Stimulated activated CD8-positive, alpha-beta memory T cell treated with anti-CD3 and anti-CD28 coated beads, Interleukin-7, amount 100 ng/mL, for 48 hours (primary cell): ENCODE data around the gene PER3.
A peak's percentile ranks its signal among the peaks of the same experiment; 100 is the strongest.

ENCODE experiments used
- DNase-seq, 2 donors: peaks; one replicate each; pipeline ENCODE4 v3.0.0-alpha.2; 2020; ENCODE audit warnings: low read depth in 1 of 2; ENCODE audit errors: extremely low read depth in 1 of 2

The PER3 gene

DNA sequence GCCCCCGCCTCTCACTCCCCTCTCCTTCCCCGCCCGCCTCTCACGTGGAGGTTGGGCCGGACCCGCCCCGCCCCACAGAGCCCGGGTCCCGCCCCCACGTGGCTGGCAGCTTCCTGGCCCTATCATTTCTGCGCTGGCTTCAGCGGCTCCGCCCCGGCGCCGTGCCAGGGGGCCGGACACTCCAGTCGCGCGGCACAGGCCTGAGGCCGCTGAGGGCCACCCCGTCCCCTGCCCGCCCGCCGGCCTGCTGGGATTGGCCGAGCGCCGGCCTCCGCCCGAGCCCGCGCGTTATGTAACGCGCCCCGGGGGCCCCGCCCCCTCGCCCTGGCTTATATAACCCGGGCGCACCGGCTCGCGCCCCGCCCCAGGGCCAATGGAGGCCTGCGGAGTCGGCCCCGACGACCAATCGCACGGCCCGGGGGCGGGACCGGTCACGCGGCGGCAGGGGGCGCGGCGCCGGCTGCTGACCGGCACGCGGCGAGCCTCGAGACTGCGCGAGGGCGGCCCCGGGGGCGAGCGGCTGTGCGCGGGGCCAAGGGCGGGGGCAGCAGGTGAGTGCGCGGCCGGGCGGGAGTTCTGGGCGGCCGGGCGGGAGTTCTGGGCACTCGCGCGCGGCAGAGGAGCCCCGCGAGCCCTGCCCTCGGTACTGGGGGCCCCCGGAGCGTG, at the start of gene PER3:
TSS of gene PER3 (plus strand) at position 466 of the 666 bp plus-strand sequence. CDS start 587 bp downstream, outside the sequence.
- peak; percentile 76 to 77 for DNase-seq

DNA sequence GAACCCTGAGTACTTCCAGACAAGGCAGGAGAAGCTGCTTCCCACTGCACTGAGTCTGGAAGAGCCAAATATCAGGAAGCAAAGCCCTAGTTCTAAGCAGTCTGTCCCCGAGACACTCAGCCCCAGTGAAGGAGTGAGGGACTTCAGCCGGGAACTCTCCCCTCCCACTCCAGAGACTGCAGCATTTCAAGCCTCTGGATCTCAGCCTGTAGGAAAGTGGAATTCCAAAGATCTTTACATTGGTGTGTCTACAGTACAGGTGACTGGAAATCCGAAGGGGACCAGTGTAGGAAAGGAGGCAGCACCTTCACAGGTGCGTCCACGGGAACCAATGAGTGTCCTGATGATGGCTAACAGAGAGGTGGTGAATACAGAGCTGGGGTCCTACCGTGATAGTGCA, 46.0 kb upstream of the PER3 start:
- DNase-seq: no peak

DNA sequence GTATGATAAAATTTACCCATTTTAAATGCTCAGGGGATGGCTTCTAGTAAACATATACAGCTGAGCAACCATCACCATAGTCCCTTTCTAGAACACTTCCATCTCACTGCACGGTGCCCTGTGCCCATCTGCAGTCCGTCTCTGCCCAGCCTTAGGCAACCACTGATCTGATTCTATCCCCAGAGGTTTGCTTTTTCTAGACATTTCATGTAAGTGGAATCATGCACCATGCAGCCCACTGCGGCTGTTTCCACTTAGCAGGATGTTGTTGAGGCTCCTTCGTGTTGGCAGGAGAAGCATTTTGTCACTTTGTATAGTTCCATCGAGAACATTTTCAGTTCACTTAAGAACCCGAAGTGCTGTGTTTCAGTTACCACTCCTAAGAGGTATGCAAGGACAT, 40.7 kb upstream of the PER3 start:
- no peak for DNase-seq

DNA sequence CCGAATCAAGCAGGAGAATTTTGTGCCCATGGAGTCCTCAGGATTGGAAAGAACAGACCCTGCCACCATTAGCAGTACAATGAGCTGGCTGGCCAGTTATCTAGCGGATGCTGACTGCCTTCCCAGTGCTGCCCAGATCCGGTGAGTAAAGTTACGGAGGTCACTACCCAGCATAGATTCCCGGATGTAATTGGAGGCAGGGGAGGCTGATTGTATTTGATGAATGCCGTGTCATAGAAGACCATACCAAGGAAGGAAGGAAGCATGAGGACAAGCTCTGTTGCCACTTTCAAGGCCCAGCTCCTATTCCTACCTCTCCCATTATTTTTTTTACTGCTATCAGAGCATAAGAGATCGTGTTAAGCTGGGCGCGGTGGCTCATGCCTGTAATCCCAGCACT, 39.2 kb upstream of the PER3 start:
- no peak for DNase-seq

DNA sequence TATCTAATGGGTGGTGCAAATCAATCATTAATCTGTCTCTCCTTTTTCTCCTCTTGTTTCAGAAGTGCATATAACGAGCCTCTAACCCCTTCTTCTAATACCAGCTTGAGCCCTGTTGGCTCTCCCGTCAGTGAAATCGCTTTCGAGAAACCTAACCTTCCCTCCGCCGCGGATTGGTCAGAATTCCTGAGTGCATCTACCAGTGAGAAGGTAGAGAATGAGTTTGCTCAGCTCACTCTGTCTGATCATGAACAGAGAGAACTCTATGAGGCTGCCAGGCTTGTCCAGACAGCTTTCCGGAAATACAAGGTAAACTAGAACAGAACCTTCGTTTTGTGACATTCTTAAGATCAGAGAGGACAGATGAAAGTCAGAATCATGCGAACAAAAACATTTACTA, 38.3 kb upstream of the PER3 start:
- no peak for DNase-seq

DNA sequence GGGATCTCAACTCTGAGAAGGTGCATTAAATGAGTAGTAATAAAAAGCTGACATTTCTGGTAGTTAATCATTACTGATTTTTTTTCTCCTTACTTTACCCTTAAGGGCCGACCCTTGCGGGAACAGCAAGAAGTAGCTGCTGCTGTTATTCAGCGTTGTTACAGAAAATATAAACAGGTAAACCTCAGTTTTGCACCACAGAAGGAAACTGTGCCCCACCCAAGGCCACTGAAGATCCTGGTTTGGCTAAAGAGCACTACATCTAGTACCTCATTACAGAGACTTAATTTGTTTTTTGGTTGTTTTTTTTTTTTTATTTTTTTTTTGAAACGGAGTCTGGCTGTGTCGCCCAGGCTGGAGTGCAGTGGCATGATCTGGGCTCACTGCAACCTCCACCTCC, 36.5 kb upstream of the PER3 start:
- no peak for DNase-seq

DNA sequence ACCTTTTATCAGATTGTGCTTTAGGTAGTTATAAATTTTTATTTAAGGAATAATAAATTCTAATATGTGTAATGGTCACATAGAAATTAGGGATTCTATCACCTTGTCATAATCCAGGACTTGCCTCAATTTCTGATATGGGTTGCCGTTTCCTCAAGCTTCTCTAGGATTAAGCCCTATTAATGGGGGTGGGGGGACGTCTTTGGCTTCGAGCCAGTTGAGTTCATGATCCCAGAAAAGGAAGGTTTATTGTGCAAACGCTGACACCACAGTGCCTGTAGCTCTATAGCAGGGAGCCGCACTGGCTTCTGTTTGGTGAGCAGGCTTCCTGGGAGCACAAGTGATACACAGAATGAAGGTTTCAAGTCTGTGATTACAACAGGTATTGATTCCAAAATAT, 35.0 kb upstream of the PER3 start:
- DNase-seq: no peak

DNA sequence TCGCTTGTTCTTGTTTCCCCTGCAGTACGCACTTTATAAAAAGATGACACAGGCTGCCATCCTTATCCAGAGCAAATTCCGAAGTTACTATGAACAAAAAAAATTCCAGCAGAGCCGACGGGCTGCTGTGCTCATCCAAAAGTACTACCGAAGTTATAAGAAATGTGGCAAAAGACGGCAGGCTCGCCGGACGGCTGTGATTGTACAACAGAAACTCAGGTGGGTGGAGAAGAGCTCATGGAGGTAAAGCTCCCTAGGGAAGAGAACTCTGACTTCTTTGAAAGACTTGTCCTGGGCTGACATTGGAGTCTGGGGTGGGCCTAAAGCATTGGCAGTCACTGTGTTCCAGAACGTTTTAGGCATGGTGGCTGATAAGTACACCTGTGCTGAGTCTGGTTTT, 32.9 kb upstream of the PER3 start:
- no peak for DNase-seq

DNA sequence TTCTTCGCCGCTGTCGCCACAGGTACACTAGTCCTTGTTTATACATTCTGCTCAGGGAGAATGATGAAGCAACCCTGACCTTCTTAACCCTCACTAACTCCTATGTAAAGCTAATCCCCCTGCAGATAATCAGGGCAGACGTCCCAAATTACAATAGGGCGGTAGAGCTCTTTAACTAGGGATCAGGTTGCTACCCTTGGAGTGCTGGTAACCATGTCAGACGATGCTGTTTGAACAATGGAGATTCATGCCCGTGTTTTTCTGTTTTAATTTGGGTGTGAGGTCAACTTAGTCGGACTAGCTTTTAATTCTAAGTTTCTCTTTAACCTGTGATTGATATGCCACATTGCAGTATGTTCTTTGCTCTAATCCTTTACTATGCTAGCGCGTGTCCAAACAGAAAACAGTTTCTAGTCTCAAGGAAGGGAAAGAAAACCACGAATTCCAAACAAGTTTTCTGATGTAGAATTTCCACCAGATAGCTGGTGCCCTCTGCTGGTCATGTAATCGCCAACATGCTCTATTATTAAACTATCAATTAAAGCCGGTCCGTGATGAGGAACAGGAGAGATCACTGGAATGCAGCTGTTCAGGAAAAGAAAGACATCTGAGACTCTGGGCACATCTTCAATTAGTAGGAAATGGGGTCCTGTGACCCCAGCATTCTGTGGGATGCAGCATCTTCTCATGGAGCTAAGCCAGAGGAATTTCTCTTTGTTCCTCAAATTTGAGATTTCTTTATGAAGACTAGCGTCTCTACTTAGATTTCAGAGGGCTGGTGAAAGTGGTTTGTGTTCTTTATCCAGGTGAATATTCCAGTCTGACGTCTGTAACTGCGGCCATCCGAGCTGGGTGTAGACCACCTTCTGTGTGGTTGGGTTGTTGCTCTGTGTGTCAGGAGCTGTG, 31.3 kb upstream of the PER3 start:
- no peak for DNase-seq

DNA sequence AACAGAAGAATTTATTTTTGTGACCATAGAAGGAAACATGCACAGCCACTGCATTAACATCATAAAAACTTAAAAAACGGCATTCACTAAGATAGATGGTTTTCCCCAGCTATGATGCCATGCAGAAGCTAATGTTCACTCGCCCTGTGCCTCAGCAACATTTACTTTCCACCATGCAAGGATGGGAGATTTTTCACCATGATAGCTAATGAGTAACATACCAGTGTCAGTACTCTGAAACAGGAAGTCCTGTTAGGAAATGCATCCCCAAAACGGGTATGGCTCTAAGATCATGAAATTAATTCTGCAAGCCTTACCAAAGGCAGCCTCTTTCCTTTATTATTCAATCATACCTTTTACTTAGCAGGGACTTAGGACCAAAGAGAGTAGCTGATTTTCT, 30.4 kb upstream of the PER3 start:
- DNase-seq: no peak

DNA sequence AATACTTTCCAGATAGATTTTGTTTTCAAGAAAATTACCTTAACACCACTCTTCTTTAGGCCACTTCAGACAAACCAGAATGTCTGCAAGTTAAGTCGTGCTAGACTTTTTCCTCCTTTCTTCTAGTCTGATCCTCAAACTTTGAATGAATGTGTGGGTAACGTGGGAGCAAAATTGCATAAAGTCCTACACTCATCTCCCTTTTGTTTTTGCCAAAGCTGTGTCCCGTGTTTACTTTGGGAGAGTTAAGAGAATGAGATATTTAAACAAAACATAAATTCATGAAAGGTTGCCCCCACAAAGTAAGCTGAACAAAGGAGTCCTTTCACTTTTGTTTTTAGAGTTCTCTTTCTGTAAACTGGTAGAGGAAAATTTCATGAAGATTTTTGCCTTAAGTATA, 29.9 kb upstream of the PER3 start:
- no peak for DNase-seq

DNA sequence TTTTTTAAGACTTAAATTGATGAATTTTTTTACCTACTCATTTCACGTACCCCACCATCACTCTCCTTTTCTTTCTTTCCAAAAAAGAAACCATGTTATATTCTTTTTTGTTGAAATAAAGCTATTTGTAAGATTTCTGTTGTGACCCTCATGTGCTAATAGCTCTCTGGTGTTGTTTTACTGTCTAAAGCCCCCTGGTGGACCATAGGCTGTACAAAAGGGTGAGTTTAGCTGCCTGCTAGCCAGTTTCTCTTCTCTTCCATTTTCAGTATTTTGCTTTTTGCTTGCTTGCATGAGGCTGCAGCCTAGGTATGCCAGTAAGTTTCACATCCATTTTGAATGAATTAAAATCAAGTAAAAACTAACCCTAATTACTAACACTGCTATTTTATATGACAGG, 28.6 kb upstream of the PER3 start:
- DNase-seq: no peak

DNA sequence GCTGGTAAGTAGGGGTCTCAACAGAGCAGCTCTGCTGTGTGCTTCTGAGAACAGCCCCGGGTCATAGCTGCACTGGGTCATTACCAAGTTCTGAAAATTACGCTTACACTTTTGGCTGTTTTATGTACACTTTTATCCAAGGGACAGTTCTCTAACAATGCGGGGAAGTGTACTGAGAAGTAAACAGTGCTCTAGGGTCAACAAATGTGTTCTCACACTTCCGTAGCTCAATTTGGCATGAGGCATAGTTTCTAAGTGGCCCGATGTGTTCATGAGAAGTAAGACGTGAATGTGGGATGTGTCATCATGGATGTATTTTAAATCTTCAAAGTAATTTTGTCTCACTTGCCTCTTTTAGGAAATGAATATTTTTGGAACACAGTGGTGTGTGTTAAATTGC, 23.8 kb upstream of the PER3 start:
- no peak for DNase-seq

DNA sequence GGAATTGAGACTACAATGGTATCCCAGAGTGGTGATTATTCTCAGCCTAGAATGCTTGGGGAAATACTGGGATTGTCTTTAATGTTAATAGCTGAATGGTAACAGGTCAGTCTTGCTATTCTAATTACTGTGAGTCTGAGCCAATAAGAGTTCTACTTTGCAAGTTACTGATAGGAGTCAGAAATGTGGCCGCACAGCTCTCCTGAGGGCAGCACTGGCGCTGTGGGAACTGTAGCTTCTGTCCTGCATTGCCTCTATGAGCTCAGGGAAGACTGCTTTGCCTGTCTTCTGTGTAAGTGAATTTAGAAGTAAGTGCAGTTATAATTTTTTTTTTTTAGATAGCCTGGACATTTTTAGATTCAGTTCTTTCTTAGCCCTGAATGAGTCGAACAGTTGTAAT, 23.0 kb upstream of the PER3 start:
- DNase-seq: no peak

DNA sequence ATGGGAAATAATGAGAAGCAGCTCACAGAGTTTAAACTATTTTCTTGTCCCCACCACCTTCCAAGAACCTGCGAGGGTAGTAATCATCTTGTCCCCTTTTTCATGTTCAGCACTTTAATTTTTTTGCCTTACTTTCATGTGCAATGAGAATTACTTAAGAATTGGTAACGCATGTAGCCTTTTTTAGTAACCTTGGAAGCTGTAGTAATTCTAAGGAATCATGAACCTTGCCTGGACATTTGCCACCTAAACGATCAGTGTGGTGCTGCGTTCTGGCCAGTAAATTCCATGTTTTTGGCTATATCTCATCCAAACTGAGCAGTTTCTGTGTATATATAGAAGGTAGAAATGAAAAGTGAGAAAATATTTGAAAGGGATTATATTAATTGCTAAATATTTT, 16.9 kb upstream of the PER3 start:
- no peak for DNase-seq

DNA sequence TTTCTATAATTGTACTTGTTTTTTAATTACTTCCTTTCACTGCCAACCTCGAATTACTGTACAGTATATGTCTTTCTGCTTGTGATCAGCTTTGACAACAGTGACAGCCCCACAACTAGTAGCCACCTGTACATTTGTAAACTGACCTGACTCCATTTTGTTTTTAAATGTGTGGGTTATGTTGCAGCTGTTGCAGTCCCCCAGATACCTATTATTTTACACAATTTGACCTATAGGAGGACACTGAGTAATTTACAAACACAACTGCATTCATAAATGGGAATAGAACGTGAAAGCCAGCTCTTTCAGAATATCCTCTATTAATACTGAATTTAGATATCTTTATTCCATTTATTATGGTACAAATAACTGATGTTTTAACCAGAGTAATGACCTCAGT, 15.5 kb upstream of the PER3 start:
- no peak for DNase-seq

DNA sequence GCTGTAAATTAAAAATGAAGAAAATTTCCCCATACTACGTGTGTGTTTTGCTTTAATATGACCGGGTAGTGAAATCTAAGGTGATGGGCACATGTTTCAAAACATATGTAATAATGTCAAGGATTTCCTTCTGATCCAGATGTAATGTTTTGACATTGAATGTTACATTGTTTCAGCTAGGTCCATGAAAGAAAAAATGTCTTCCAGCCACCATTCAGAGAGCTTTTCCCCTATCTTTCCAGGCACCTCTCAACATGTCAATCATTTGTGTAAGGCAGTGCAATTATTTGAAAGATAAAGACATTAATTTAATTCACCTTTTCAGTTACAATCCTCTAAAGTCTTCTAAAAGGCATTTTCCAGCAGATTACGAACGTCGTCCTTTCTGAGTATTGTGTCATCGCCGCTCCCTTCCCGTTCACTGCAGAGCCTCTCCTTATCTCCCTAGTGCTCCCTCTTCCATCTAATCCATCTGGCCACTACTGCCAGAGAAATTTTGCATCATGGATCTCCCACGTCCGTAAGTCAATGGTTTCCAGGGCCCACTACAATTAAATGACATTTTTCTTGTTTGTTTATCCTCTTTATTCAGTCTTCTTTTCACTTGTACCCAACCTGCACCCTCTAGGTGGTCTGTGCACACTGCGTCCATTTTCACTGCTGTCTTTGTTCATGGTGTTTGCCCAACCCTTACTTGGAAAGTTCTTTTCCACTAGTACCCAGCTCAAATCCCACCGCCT, 14.2 kb upstream of the PER3 start:
- no peak for DNase-seq

DNA sequence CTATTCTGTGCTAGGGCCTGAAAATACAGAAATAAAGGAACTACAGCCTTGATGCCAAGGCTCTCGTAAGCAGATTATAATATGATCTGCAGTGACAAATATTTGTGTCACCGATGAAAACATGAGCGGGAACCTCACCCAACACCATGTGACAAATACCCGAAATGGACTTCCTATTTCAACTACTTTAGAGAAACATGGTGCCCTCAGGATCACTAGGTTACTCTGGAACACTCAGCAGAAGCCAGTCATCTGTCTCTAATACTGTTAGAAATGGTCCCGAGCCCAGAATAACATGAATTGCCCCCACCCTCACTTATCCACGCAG, 13.5 kb upstream of the PER3 start:
- DNase-seq: no peak

DNA sequence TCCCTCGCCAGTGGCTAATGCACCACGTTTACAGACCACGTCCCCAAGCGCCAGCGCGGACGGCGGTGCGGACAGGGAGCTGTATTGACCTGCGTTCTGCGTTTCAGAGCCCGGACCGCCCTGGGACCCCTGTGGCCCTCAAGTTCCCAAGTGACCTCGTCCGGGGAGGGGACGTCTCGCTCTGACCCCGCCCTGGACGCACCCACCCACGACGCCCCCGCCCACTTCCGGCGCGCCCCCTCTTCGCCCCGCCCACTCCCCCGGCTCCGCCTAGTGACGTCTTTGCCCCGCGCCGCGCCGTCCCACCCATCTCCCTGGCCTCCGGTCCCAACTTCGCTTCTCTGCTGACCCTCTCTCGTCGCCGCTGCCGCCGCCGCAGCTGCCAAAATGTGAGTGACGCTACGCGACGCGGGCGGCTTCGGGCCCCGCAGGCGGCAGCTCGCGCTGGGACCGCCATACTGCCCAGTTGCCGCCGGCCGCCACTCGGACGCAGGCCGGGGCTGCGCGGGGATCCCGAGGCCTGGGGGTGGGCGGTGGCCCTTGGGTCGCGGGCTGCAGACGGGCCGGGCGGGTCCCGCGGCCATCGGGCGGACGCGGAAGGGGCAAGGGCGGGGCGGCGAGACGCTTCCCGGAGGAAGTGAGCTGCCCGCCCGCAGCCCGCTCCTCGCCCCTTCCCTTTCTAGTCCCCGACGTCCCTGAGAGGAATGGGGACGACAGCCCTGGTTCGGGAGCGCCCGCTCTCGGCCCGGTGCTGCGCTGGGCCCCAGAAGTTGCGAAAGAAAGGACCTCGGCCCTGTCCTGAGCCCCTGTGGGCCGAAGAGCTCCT, 12.9 kb upstream of the PER3 start, which contains the start of gene VAMP3:
TSS of gene VAMP3 (plus strand) at position 300 of the 826 bp plus-strand sequence. CDS start at position 388, 88 bp downstream.
- peak; percentile 71 to 74 for DNase-seq

DNA sequence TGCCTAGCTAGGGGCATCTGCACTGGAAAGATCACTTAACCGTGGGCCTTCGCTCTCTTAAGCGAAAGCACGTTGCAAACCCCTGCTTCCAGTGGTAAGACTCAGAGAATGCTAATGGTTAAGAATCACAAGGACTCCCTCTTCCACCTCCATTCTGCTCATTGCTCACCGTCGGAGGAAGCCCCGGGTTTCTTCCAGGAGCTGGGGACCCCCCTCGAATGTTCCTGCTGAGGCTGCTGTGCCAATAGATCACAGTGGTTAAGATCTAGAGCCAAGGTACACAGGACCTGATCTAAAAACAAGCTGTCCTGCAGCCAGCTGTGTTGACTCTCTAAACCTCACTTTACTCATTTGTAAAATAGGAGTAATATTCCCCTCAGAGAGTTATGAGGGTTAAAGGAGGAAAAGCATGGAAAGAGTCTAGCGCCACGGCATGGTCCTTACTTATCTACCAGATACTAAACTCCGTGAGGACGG, 12.2 kb upstream of the PER3 start:
- no peak for DNase-seq

DNA sequence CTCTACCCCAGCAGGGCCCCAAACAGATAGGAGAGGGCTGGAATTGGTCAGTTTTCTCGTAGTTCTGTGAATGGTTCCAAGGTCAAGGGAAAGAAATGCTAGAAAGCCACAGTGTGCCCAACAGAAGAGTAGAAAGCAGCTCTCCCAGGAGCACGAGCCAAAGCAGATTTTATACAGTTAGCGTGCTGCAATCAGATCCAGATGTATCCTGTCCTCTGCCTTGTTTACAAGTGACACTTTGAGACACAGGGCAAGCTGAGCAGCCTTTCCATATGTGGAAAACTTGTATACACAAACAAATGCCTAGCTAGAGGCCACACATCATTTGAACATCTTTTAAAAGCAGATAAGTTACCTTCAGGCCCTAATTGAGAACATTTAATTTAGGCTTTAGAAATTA, 6.5 kb upstream of the PER3 start:
- no peak for DNase-seq
